GM12878 (cell line): ENCODE measurements around the gene RFX7.

ENCODE experiments used
- EP300 ChIP-seq, 2 experiments: fragments of 150-350 bp in 1 of 2; IDR thresholded peaks; 2 replicates each; pipeline ENCODE4 v1.6.1; 2011 to 2012; ENCODE audit warnings: low read depth in 2 of 2, low read length in 2 of 2, borderline replicate concordance in 1 of 2, improper control_type of control experiment in 1 of 2, inconsistent platforms in 1 of 2; ENCODE audit not compliant: control insufficient read depth in 1 of 2
- EZH2 ChIP-seq: IDR thresholded peaks from 2 replicates; pipeline ENCODE4 v1.6.1; 2012; ENCODE audit warnings: low read depth, mild to moderate bottlenecking, control low read depth, inconsistent platforms, low read length, borderline replicate concordance; ENCODE audit not compliant: control insufficient read depth
- FOXM1 ChIP-seq: IDR thresholded peaks from 2 replicates; pipeline ENCODE4 v1.6.1; 2012; ENCODE audit warnings: low read depth, mild to moderate bottlenecking, inconsistent platforms, low read length, moderate library complexity
- RELA ChIP-seq: fragments of 450-650 bp; IDR thresholded peaks from 2 replicates; pipeline ENCODE4 v1.8.0; 2014; ENCODE audit warnings: borderline replicate concordance; ENCODE audit not compliant: partially characterized antibody
- SIX5 ChIP-seq: IDR thresholded peaks from 2 replicates; pipeline ENCODE4 v1.6.1; 2011; ENCODE audit warnings: mild to moderate bottlenecking, low read depth, low read length, moderate library complexity; ENCODE audit not compliant: severe bottlenecking
- TF ChIP-seq, protein P1 (sequence below): IDR thresholded peaks from 2 replicates; pipeline ENCODE4 v1.6.1; 2012; ENCODE audit warnings: low read depth, low read length, improper control_type of control experiment

GRCh38 chr15:56192659-56193442 is 50.8 kb downstream of the RFX7 start:
- TF ChIP-seq RELA (no peak), SIX5 (no peak), EP300 (IDR thresholded peaks at IDR 0.05; ENCODE audit: borderline replicate concordance in 1 of 2, control insufficient read depth in 1 of 2, low read depth in 2 of 2, low read length in 2 of 2) (no peak), EZH2 (no peak), FOXM1 (no peak)
- TF ChIP-seq, protein P1, sequence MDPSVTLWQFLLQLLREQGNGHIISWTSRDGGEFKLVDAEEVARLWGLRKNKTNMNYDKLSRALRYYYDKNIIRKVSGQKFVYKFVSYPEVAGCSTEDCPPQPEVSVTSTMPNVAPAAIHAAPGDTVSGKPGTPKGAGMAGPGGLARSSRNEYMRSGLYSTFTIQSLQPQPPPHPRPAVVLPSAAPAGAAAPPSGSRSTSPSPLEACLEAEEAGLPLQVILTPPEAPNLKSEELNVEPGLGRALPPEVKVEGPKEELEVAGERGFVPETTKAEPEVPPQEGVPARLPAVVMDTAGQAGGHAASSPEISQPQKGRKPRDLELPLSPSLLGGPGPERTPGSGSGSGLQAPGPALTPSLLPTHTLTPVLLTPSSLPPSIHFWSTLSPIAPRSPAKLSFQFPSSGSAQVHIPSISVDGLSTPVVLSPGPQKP = no peak
